ENCODE data around the gene CXCL5.

CXCL5 gene

DNA sequence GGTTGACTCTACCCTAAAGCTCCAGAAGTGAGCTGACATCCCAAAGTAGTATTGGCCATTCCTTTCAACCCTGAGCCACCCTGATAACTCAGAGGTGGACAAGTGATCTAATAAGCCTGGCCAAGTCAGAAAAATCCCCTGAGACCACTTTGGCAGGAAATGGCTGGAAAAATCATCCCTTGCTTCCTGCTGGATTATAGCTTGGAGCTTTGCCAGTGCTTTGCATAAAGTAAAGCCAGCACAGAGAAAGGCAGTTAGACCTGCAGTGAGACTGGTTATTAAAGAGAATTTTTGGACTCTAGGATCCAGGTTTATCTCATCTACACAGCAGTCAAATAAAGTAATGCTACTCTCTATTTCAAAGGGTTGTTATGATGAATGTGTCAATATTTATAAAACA, 33.6 kb upstream of the CXCL5 start:
- Histone ChIP-seq H3K4me3 (replicated peaks; ENCODE audit: insufficient read depth, low read length) (no peak overlapping the region), H3K27ac (replicated peaks) (no peak overlapping the region), H3K27me3 (ENCODE audit: insufficient read depth, poor library complexity, severe bottlenecking) (no peaks in the 10 kb centered on the region)
- no peak for DNase-seq (ENCODE audit: low read depth in 1 of 2, low spot score in 1 of 2)
- no peak for TF ChIP-seq SPI1 (IDR thresholded peaks at IDR 0.05; ENCODE audit: borderline replicate concordance, low read depth)
- TF ChIP-seq, protein P1, sequence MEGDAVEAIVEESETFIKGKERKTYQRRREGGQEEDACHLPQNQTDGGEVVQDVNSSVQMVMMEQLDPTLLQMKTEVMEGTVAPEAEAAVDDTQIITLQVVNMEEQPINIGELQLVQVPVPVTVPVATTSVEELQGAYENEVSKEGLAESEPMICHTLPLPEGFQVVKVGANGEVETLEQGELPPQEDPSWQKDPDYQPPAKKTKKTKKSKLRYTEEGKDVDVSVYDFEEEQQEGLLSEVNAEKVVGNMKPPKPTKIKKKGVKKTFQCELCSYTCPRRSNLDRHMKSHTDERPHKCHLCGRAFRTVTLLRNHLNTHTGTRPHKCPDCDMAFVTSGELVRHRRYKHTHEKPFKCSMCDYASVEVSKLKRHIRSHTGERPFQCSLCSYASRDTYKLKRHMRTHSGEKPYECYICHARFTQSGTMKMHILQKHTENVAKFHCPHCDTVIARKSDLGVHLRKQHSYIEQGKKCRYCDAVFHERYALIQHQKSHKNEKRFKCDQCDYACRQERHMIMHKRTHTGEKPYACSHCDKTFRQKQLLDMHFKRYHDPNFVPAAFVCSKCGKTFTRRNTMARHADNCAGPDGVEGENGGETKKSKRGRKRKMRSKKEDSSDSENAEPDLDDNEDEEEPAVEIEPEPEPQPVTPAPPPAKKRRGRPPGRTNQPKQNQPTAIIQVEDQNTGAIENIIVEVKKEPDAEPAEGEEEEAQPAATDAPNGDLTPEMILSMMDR (IDR thresholded peaks at IDR 0.05; ENCODE audit: insufficient read depth, low read length): no peak
- TF ChIP-seq POLR2AphosphoS5 (IDR thresholded peaks at IDR 0.05; ENCODE audit: low read depth): no peak
- TF ChIP-seq, protein P2, sequence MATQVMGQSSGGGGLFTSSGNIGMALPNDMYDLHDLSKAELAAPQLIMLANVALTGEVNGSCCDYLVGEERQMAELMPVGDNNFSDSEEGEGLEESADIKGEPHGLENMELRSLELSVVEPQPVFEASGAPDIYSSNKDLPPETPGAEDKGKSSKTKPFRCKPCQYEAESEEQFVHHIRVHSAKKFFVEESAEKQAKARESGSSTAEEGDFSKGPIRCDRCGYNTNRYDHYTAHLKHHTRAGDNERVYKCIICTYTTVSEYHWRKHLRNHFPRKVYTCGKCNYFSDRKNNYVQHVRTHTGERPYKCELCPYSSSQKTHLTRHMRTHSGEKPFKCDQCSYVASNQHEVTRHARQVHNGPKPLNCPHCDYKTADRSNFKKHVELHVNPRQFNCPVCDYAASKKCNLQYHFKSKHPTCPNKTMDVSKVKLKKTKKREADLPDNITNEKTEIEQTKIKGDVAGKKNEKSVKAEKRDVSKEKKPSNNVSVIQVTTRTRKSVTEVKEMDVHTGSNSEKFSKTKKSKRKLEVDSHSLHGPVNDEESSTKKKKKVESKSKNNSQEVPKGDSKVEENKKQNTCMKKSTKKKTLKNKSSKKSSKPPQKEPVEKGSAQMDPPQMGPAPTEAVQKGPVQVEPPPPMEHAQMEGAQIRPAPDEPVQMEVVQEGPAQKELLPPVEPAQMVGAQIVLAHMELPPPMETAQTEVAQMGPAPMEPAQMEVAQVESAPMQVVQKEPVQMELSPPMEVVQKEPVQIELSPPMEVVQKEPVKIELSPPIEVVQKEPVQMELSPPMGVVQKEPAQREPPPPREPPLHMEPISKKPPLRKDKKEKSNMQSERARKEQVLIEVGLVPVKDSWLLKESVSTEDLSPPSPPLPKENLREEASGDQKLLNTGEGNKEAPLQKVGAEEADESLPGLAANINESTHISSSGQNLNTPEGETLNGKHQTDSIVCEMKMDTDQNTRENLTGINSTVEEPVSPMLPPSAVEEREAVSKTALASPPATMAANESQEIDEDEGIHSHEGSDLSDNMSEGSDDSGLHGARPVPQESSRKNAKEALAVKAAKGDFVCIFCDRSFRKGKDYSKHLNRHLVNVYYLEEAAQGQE (IDR thresholded peaks at IDR 0.05; ENCODE audit: insufficient replicate concordance, low read depth): no peak
- TF ChIP-seq GABPA (IDR thresholded peaks at IDR 0.05; ENCODE audit: low read depth): no peak

DNA sequence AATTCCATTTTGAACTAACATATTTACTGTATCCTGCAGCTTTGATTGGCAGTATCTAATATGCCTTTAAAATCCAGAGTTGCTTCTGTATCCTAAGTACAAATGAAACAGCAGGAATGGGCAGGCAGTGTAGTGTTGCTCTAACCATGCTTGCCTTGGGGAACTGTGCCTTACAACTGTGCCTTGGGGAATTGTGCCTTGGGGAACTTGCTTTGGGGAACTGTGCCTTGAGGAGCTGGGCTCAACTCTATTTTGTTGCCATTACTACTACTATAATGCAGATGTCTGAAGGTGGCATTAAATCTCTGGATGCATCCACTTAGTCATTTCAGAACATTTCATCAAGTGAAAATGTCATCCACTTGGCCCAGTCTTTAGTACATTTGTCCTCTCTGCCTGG, 33.1 kb upstream of the CXCL5 start:
- DNase-seq (ENCODE audit: low read depth in 1 of 2, low spot score in 1 of 2): no peak
- no peak overlapping the region for H3K27ac ChIP-seq (replicated peaks)
- no peak for TF ChIP-seq POLR2AphosphoS5 (IDR thresholded peaks at IDR 0.05; ENCODE audit: low read depth)

DNA sequence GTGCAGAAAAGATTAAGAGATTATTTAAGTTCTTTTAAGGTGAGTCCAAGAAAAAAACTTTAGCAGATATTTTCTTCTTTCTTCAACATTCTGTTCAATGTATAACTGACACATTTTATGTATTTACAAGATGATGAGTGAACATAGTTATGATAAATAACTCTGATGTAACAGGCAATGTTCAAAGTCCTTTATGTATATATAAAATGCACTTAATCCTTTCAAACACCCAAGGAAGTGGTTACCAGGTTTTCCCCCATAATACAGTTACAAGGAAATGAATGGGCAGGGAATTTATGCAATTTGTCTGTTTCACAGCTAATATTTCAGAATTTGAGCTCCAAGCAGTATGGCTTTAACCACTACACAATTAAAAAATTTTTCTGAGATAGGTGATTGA, 31.8 kb upstream of the CXCL5 start:
- no peak overlapping the region for H3K27ac ChIP-seq (replicated peaks)
- DNase-seq (ENCODE audit: low read depth in 1 of 2, low spot score in 1 of 2): no peak

More for the DNA sequence above, 33.1 kb upstream of the CXCL5 start:
- Histone ChIP-seq H3K4me3 (replicated peaks; ENCODE audit: insufficient read depth, low read length) (no peak overlapping the region), H3K27me3 (ENCODE audit: insufficient read depth, poor library complexity, severe bottlenecking) (no peaks in the 10 kb centered on the region)

DNA sequence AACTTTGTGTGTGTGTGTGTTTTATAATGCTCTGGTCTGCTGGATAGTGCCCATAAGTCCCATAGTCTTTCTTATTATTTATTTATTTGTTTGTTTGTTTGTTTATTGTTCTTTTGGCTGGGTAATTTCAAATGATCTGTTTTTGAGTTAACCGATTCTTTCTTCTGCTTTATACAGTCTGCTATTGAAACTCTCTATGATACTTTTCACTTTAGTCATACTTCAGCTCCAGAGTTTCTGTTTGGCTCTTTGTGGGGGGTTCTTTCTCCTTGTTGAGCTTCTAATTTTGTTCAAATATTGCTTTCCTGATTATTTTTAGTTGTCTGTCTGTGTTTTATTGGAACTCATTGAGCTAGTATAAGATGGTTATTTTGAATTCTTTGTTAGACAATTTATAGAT, 30.0 kb upstream of the CXCL5 start:
- DNase-seq (ENCODE audit: low read depth in 1 of 2, low spot score in 1 of 2): no peak
- TF ChIP-seq SPI1 (IDR thresholded peaks at IDR 0.05; ENCODE audit: borderline replicate concordance, low read depth) (no peak), POLR2AphosphoS5 (IDR thresholded peaks at IDR 0.05; ENCODE audit: low read depth) (no peak), GABPA (IDR thresholded peaks at IDR 0.05; ENCODE audit: low read depth) (no peak)
- TF ChIP-seq, protein P2 (IDR thresholded peaks at IDR 0.05; ENCODE audit: insufficient replicate concordance, low read depth): no peak
- TF ChIP-seq, protein P1 (IDR thresholded peaks at IDR 0.05; ENCODE audit: insufficient read depth, low read length): no peak
- no peak overlapping the region for H3K27ac ChIP-seq (replicated peaks)
- no peaks in the 10 kb centered on the region for H3K27me3 ChIP-seq (ENCODE audit: insufficient read depth, poor library complexity, severe bottlenecking)
- H3K4me3 ChIP-seq (replicated peaks; ENCODE audit: insufficient read depth, low read length): no peak overlapping the region

More for the DNA sequence above, 31.8 kb upstream of the CXCL5 start:
- TF ChIP-seq GABPA (IDR thresholded peaks at IDR 0.05; ENCODE audit: low read depth): no peak
- TF ChIP-seq SPI1 (IDR thresholded peaks at IDR 0.05; ENCODE audit: borderline replicate concordance, low read depth): no peak
- no peak for TF ChIP-seq POLR2AphosphoS5 (IDR thresholded peaks at IDR 0.05; ENCODE audit: low read depth)
- TF ChIP-seq, protein P1 (IDR thresholded peaks at IDR 0.05; ENCODE audit: insufficient read depth, low read length): no peak
- TF ChIP-seq, protein P2 (IDR thresholded peaks at IDR 0.05; ENCODE audit: insufficient replicate concordance, low read depth): no peak
- H3K27me3 ChIP-seq (ENCODE audit: insufficient read depth, poor library complexity, severe bottlenecking): no peaks in the 10 kb centered on the region
- no peak overlapping the region for H3K4me3 ChIP-seq (replicated peaks; ENCODE audit: insufficient read depth, low read length)
